GM23338 (cell line): ENCODE measurements around the gene MARCHF2. TPM values are rescaled to one million over a fixed set of nuclear protein-coding genes. Genes with fewer than 3 reads are reported as not detected.

Experiments used
- ATAC-seq: fragments of 200-7000 bp; cut with Tn5 transposase; 3 replicates; pipeline ENCODE4 v1.9.1; 2020
- DNase-seq: peaks from one replicate; pipeline ENCODE4 v3.0.0-alpha.2; 2015; ENCODE audit warnings: low spot score
- H2AFZ ChIP-seq: fragments of 200-600 bp; sonication (generic); 2 replicates; pipeline ENCODE4 v1.8.0; 2016; ENCODE audit warnings: antibody characterized with exemption, mild to moderate bottlenecking, moderate library complexity
- H3F3A ChIP-seq: fragments of 200-600 bp; sonication (generic); replicated peaks from 2 replicates; pipeline ENCODE4 v1.8.0; 2017; ENCODE audit warnings: antibody characterized with exemption, mixed run types, low read depth
- H3K27ac ChIP-seq: fragments of 200-600 bp; sonication (generic); 2 replicates; pipeline ENCODE4 v1.6.1; 2016; ENCODE audit warnings: low read depth
- H3K27me3 ChIP-seq: fragments of 200-600 bp; sonication (generic); 2 replicates; pipeline ENCODE4 v1.8.0; 2016; ENCODE audit warnings: mild to moderate bottlenecking, mixed run types, moderate library complexity; ENCODE audit not compliant: insufficient read depth
- H3K36me3 ChIP-seq: fragments of 200-600 bp; sonication (generic); 2 replicates; pipeline ENCODE4 v1.8.0; 2016; ENCODE audit warnings: mild to moderate bottlenecking; ENCODE audit not compliant: insufficient read depth
- H3K4me1 ChIP-seq: fragments of 200-600 bp; sonication (generic); 2 replicates; pipeline ENCODE4 v1.8.0; 2016; ENCODE audit warnings: mild to moderate bottlenecking, moderate library complexity; ENCODE audit not compliant: insufficient read depth
- H3K4me2 ChIP-seq: fragments of 200-600 bp; sonication (generic); 2 replicates; pipeline ENCODE4 v1.7.1; 2017; ENCODE audit warnings: mixed run types
- H3K4me3 ChIP-seq: fragments of 200-600 bp; sonication (generic); 2 replicates; pipeline ENCODE4 v1.6.1; 2016; ENCODE audit warnings: mixed run types
- H3K79me2 ChIP-seq: fragments of 200-600 bp; sonication (generic); replicated peaks from 2 replicates; pipeline ENCODE4 v1.8.0; 2017; ENCODE audit warnings: mild to moderate bottlenecking; ENCODE audit not compliant: insufficient read depth
- H3K9me2 ChIP-seq: fragments of 200-600 bp; sonication (generic); 2 replicates; pipeline ENCODE4 v1.8.0; 2017; ENCODE audit not compliant: insufficient read depth
- H4K20me1 ChIP-seq: fragments of 200-600 bp; sonication (generic); replicated peaks from 2 replicates; pipeline ENCODE4 v1.8.0; 2017; ENCODE audit warnings: mild to moderate bottlenecking; ENCODE audit not compliant: insufficient read depth
- H3K27ac Mint-ChIP-seq: 2 replicates; pipeline ENCODE4 v1.8.0; 2020; ENCODE audit warnings: inconsistent platforms, mild to moderate bottlenecking, moderate library complexity, mixed read lengths
- H3K27me3 Mint-ChIP-seq: 3 replicates; pipeline ENCODE4 v1.8.0; 2022; ENCODE audit warnings: low read depth, mild to moderate bottlenecking, moderate library complexity, mixed read lengths, inconsistent platforms; ENCODE audit not compliant: insufficient read depth, poor library complexity
- H3K36me3 Mint-ChIP-seq: 3 replicates; pipeline ENCODE4 v1.8.0; 2021; ENCODE audit warnings: low read depth, mild to moderate bottlenecking, inconsistent platforms, moderate library complexity, mixed read lengths
- H3K4me1 Mint-ChIP-seq: 3 replicates; pipeline ENCODE4 v1.8.0; 2020; ENCODE audit warnings: mild to moderate bottlenecking, inconsistent platforms, mixed read lengths
- H3K4me3 Mint-ChIP-seq: 3 replicates; pipeline ENCODE4 v1.8.0; 2021; ENCODE audit warnings: moderate library complexity, mild to moderate bottlenecking, inconsistent platforms, mixed read lengths
- H3K9me3 Mint-ChIP-seq: 3 replicates; pipeline ENCODE4 v1.8.0; 2020; ENCODE audit warnings: moderate library complexity, mild to moderate bottlenecking, inconsistent platforms, mixed read lengths
- CREB1 ChIP-seq: fragments of 250-450 bp; sonication (Bioruptor Pico); IDR thresholded peaks from 2 replicates; pipeline ENCODE4 v1.5.0; 2020; ENCODE audit warnings: low read depth, mild to moderate bottlenecking, moderate library complexity
- ETS1 ChIP-seq: IDR thresholded peaks from 2 replicates; pipeline ENCODE4 v1.6.1; 2016; ENCODE audit warnings: antibody characterized with exemption
- EZH2 ChIP-seq: fragments of 200-600 bp; sonication (generic); IDR thresholded peaks from one replicate; pipeline ENCODE4 v1.8.0; 2017; ENCODE audit warnings: antibody characterized with exemption, mild to moderate bottlenecking, low read depth; ENCODE audit not compliant: unreplicated experiment
- EZH2phosphoT487 ChIP-seq: fragments of 200-600 bp; sonication (generic); IDR thresholded peaks from one replicate; pipeline ENCODE4 v1.8.1; 2018; ENCODE audit warnings: antibody characterized with exemption; ENCODE audit not compliant: unreplicated experiment
- JUNB ChIP-seq: IDR thresholded peaks from one replicate; pipeline ENCODE4 v1.6.1; 2016; ENCODE audit warnings: antibody characterized with exemption; ENCODE audit not compliant: unreplicated experiment
- NANOG ChIP-seq: IDR thresholded peaks from 2 replicates; pipeline ENCODE4 v1.6.1; 2016; ENCODE audit warnings: antibody characterized with exemption, borderline replicate concordance
- POLR2AphosphoS5 ChIP-seq: IDR thresholded peaks from 2 replicates; pipeline ENCODE4 v1.6.1; 2016; ENCODE audit warnings: antibody characterized with exemption, low read depth
- STAT1 ChIP-seq: IDR thresholded peaks from one replicate; pipeline ENCODE4 v1.6.1; 2016; ENCODE audit warnings: antibody characterized with exemption; ENCODE audit not compliant: unreplicated experiment
- ZNF331 ChIP-seq: fragments of 250-450 bp; sonication (Bioruptor Pico); IDR thresholded peaks from 2 replicates; pipeline ENCODE4 v1.5.0; 2020; ENCODE audit warnings: low read depth, mild to moderate bottlenecking, moderate library complexity
- polyA plus RNA-seq: library from polyadenylated mRNA; unstranded; fragments of >200 nt; fragmentation: Nextera tagmentation; extraction: Ambion mirVana; gene quantifications from 2 replicates; pipeline ENCODE4 v1.2.1, GENCODE V29; 2016
- total RNA-seq: library from RNA; depleted of rRNA; stranded (reverse); fragments of >200 nt; shearing (Covaris generic); gene quantifications from 2 replicates; pipeline ENCODE4 v1.2.3, GENCODE V29; 2014
- TF ChIP-seq, protein P1 (sequence below), 2 experiments: fragments of 200-600 bp in 1 of 2; sonication (generic) in 1 of 2; conservative IDR thresholded peaks; 2 replicates each; pipeline versions ENCODE4 v1.5.1 to v1.6.1; 2016 to 2017; ENCODE audit warnings: antibody characterized with exemption in 2 of 2, low read depth in 2 of 2, mild to moderate bottlenecking in 2 of 2, moderate library complexity in 1 of 2
- TF ChIP-seq, protein P2 (sequence below): fragments of 250-450 bp; sonication (Bioruptor Pico); IDR thresholded peaks from 2 replicates; pipeline ENCODE4 v1.5.0; 2020; ENCODE audit warnings: mild to moderate bottlenecking, moderate library complexity

The MARCHF2 gene
- total and polyA plus RNA-seq, 2 experiments from 2014 or later = 18.9 to 50.1 TPM

- TF ChIP-seq ETS1 = no peak
- TF ChIP-seq STAT1 = no peak
- TF ChIP-seq EZH2phosphoT487 = no peak
- no peak for TF ChIP-seq JUNB
- no peak for TF ChIP-seq ZNF331 (CRISPR knock-in tag)
- TF ChIP-seq, protein P1, sequence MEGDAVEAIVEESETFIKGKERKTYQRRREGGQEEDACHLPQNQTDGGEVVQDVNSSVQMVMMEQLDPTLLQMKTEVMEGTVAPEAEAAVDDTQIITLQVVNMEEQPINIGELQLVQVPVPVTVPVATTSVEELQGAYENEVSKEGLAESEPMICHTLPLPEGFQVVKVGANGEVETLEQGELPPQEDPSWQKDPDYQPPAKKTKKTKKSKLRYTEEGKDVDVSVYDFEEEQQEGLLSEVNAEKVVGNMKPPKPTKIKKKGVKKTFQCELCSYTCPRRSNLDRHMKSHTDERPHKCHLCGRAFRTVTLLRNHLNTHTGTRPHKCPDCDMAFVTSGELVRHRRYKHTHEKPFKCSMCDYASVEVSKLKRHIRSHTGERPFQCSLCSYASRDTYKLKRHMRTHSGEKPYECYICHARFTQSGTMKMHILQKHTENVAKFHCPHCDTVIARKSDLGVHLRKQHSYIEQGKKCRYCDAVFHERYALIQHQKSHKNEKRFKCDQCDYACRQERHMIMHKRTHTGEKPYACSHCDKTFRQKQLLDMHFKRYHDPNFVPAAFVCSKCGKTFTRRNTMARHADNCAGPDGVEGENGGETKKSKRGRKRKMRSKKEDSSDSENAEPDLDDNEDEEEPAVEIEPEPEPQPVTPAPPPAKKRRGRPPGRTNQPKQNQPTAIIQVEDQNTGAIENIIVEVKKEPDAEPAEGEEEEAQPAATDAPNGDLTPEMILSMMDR (conservative IDR thresholded peaks at IDR 0.05; ENCODE audit: low read depth in 2 of 2) = no peak
- no peak for TF ChIP-seq NANOG
- no peak for TF ChIP-seq EZH2
Observed at GRCh38 chr19:8397746-8398310, 15.3 kb upstream of the MARCHF2 start (continued).

DNA sequence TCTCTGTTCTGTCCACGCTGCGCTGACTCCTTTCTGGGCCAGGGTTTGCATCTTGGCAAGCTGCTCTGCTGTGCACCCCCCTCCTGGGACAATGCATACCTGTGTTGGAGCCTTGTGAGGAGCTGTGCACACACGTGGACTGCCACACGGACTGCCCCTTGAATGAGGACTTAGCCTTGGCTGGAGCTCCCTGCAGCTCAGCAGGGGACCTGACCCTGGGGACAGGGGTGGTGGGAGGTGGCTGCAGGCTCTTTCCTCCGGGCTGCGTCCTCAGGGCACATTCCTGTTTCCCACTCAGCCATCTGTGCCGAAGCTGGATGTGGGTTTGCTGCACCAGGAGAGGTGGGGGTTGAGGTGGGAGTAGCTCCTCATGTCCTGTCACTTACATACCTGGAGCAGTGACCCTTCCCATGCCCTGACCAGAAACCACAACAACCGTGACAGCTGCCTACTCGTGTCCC is 14.8 kb upstream of the MARCHF2 start:
- no peaks in the 10 kb centered on the region for H3K9me2 ChIP-seq
- no peak overlapping the region for H3K27ac ChIP-seq
- peaks cover 8% of the 10 kb centered on the region for H3K27me3 Mint-ChIP-seq
- H3K79me2 ChIP-seq = peaks cover 53% of the 10 kb centered on the region
- no peak overlapping the region for H3K4me3 ChIP-seq
- no peaks in the 10 kb centered on the region for H3K27me3 ChIP-seq
- ATAC-seq (no peak), DNase-seq (no peak)
- H4K20me1 ChIP-seq = peaks cover 9% of the 10 kb centered on the region; the same call in 1 of the 2 replicates
- no peak overlapping the region for H3K4me2 ChIP-seq
- H3K27ac Mint-ChIP-seq = no peak overlapping the region
- H3K36me3 ChIP-seq = no peaks in the 10 kb centered on the region
- H3K4me1 ChIP-seq = peaks cover 4% of the 10 kb centered on the region; the same call in 1 of the 2 replicates
- no peaks in the 10 kb centered on the region for H3K9me3 Mint-ChIP-seq
- H3K36me3 Mint-ChIP-seq = peaks cover 22% of the 10 kb centered on the region
- 0 out of 2 replicates have a peak, but pooled peaks cover 3% of the 10 kb centered on the region for H3F3A ChIP-seq
- peaks cover 7% of the 10 kb centered on the region; the same call in 2 of the 3 replicates for H3K4me1 Mint-ChIP-seq
- H3K4me3 Mint-ChIP-seq = no peak overlapping the region
- no peak overlapping the region for H2AFZ ChIP-seq
- TF ChIP-seq ETS1 (no peak), ZNF331 (CRISPR knock-in tag) (no peak), CREB1 (CRISPR knock-in tag) (no peak), NANOG (no peak), POLR2AphosphoS5 (no peak), EZH2 (no peak), EZH2phosphoT487 (no peak), JUNB (no peak)
- TF ChIP-seq, protein P2, sequence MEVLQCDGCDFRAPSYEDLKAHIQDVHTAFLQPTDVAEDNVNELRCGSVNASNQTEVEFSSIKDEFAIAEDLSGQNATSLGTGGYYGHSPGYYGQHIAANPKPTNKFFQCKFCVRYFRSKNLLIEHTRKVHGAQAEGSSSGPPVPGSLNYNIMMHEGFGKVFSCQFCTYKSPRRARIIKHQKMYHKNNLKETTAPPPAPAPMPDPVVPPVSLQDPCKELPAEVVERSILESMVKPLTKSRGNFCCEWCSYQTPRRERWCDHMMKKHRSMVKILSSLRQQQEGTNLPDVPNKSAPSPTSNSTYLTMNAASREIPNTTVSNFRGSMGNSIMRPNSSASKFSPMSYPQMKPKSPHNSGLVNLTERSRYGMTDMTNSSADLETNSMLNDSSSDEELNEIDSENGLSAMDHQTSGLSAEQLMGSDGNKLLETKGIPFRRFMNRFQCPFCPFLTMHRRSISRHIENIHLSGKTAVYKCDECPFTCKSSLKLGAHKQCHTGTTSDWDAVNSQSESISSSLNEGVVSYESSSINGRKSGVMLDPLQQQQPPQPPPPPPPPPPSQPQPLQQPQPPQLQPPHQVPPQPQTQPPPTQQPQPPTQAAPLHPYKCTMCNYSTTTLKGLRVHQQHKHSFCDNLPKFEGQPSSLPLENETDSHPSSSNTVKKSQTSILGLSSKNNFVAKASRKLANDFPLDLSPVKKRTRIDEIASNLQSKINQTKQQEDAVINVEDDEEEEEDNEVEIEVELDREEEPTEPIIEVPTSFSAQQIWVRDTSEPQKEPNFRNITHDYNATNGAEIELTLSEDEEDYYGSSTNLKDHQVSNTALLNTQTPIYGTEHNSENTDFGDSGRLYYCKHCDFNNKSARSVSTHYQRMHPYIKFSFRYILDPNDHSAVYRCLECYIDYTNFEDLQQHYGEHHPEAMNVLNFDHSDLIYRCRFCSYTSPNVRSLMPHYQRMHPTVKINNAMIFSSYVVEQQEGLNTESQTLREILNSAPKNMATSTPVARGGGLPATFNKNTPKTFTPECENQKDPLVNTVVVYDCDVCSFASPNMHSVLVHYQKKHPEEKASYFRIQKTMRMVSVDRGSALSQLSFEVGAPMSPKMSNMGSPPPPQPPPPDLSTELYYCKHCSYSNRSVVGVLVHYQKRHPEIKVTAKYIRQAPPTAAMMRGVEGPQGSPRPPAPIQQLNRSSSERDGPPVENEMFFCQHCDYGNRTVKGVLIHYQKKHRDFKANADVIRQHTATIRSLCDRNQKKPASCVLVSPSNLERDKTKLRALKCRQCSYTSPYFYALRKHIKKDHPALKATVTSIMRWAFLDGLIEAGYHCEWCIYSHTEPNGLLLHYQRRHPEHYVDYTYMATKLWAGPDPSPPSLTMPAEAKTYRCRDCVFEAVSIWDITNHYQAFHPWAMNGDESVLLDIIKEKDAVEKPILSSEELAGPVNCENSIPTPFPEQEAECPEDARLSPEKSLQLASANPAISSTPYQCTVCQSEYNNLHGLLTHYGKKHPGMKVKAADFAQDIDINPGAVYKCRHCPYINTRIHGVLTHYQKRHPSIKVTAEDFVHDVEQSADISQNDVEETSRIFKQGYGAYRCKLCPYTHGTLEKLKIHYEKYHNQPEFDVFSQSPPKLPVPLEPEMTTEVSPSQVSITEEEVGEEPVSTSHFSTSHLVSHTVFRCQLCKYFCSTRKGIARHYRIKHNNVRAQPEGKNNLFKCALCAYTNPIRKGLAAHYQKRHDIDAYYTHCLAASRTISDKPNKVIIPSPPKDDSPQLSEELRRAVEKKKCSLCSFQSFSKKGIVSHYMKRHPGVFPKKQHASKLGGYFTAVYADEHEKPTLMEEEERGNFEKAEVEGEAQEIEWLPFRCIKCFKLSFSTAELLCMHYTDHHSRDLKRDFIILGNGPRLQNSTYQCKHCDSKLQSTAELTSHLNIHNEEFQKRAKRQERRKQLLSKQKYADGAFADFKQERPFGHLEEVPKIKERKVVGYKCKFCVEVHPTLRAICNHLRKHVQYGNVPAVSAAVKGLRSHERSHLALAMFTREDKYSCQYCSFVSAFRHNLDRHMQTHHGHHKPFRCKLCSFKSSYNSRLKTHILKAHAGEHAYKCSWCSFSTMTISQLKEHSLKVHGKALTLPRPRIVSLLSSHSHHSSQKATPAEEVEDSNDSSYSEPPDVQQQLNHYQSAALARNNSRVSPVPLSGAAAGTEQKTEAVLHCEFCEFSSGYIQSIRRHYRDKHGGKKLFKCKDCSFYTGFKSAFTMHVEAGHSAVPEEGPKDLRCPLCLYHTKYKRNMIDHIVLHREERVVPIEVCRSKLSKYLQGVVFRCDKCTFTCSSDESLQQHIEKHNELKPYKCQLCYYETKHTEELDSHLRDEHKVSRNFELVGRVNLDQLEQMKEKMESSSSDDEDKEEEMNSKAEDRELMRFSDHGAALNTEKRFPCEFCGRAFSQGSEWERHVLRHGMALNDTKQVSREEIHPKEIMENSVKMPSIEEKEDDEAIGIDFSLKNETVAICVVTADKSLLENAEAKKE (CRISPR knock-in tag) = no peak
- TF ChIP-seq, protein P1 (conservative IDR thresholded peaks at IDR 0.05; ENCODE audit: low read depth in 2 of 2) = no peak
